Nephron (organoid): ENCODE measurements around the gene STK32B.

Experiments
- H3K27ac Mint-ChIP-seq, 3 experiments: 2 replicates each; pipeline ENCODE4 v1.8.0; 2020; ENCODE audit warnings: mixed read lengths in 3 of 3, mild to moderate bottlenecking in 2 of 3, moderate library complexity in 1 of 3
- H3K27me3 Mint-ChIP-seq: 2 replicates; pipeline ENCODE4 v1.8.0; 2021; ENCODE audit warnings: low read depth, mild to moderate bottlenecking, moderate library complexity, mixed read lengths
- H3K36me3 Mint-ChIP-seq: 2 replicates; pipeline ENCODE4 v1.8.0; 2020; ENCODE audit warnings: low read depth, mixed read lengths
- H3K4me1 Mint-ChIP-seq: 2 replicates; pipeline ENCODE4 v1.8.0; 2020; ENCODE audit warnings: mixed read lengths
- H3K4me3 Mint-ChIP-seq, 3 experiments: 2 replicates each; pipeline ENCODE4 v1.8.0; 2020; ENCODE audit warnings: mild to moderate bottlenecking in 3 of 3, mixed read lengths in 3 of 3, moderate library complexity in 2 of 3
- H3K9me3 Mint-ChIP-seq: 2 replicates; pipeline ENCODE4 v1.8.0; 2020; ENCODE audit warnings: mixed read lengths
- CTCF ChIP-seq, 3 experiments: fragments of 200-600 bp; sonication (generic); IDR thresholded peaks; one replicate each; pipeline ENCODE4 v1.5.0; 2021; ENCODE audit warnings: antibody characterized with exemption in 3 of 3; ENCODE audit not compliant: unreplicated experiment in 3 of 3

STK32B gene

GRCh38 chr4:5188130-5188529 is 136.8 kb downstream of the STK32B start:
- H3K9me3 Mint-ChIP-seq, result no peaks in the 10 kb centered on the region
- no peak overlapping the region for H3K27ac Mint-ChIP-seq
- no peaks in the 10 kb centered on the region for H3K36me3 Mint-ChIP-seq
- H3K4me1 Mint-ChIP-seq, result no peaks in the 10 kb centered on the region
- H3K27me3 Mint-ChIP-seq, result peaks cover 13% of the 10 kb centered on the region
- H3K4me3 Mint-ChIP-seq, result no peak overlapping the region
- TF ChIP-seq CTCF (IDR thresholded peaks at IDR 0.05; ENCODE audit: unreplicated experiment in 3 of 3), result no peak

GRCh38 chr4:5191831-5192230 is 140.6 kb downstream of the STK32B start:
- H3K4me1 Mint-ChIP-seq, result no peaks in the 10 kb centered on the region
- no peak overlapping the region for H3K4me3 Mint-ChIP-seq

GRCh38 chr4:5192271-5192670 is 141.0 kb downstream of the STK32B start:
- no peaks in the 10 kb centered on the region for H3K4me1 Mint-ChIP-seq

More at GRCh38 chr4:5191831-5192230, 140.6 kb downstream of the STK32B start:
- no peaks in the 10 kb centered on the region for H3K9me3 Mint-ChIP-seq
- H3K27ac Mint-ChIP-seq, result no peak overlapping the region
- TF ChIP-seq CTCF (IDR thresholded peaks at IDR 0.05; ENCODE audit: unreplicated experiment in 3 of 3), result no peak
- H3K36me3 Mint-ChIP-seq, result no peaks in the 10 kb centered on the region
- H3K27me3 Mint-ChIP-seq, result peaks cover 3% of the 10 kb centered on the region

GRCh38 chr4:5192678-5193077 is 141.4 kb downstream of the STK32B start:
- Mint-ChIP-seq H3K9me3 (no peaks in the 10 kb centered on the region), H3K4me1 (no peaks in the 10 kb centered on the region), H3K27me3 (peaks cover 3% of the 10 kb centered on the region), H3K4me3 (no peak overlapping the region), H3K36me3 (no peaks in the 10 kb centered on the region), H3K27ac (no peak overlapping the region)
- TF ChIP-seq CTCF (IDR thresholded peaks at IDR 0.05; ENCODE audit: unreplicated experiment in 3 of 3), result no peak

More at GRCh38 chr4:5192271-5192670, 141.0 kb downstream of the STK32B start:
- Mint-ChIP-seq H3K27ac (no peak overlapping the region), H3K36me3 (no peaks in the 10 kb centered on the region), H3K4me3 (no peak overlapping the region), H3K27me3 (peaks cover 3% of the 10 kb centered on the region), H3K9me3 (no peaks in the 10 kb centered on the region)
- TF ChIP-seq CTCF (IDR thresholded peaks at IDR 0.05; ENCODE audit: unreplicated experiment in 3 of 3), result no peak

- Mint-ChIP-seq H3K4me1 (peaks cover 4% of the 10 kb centered on the region), H3K36me3 (no peaks in the 10 kb centered on the region)
- TF ChIP-seq CTCF (IDR thresholded peaks at IDR 0.05; ENCODE audit: unreplicated experiment in 3 of 3), result no peak
Observed at GRCh38 chr4:5198656-5199541, 147.6 kb downstream of the STK32B start.

GRCh38 chr4:5199912-5200311 is 148.6 kb downstream of the STK32B start:
- H3K9me3 Mint-ChIP-seq, result peaks cover 3% of the 10 kb centered on the region
- no peaks in the 10 kb centered on the region for H3K36me3 Mint-ChIP-seq
- H3K4me3 Mint-ChIP-seq, result no peak overlapping the region
- no peak overlapping the region for H3K27ac Mint-ChIP-seq
- TF ChIP-seq CTCF (IDR thresholded peaks at IDR 0.05; ENCODE audit: unreplicated experiment in 3 of 3), result no peak
- H3K27me3 Mint-ChIP-seq, result peaks cover 12% of the 10 kb centered on the region
- H3K4me1 Mint-ChIP-seq, result peaks cover 4% of the 10 kb centered on the region

More at GRCh38 chr4:5198656-5199541, 147.6 kb downstream of the STK32B start:
- Mint-ChIP-seq H3K27ac (no peak overlapping the region), H3K4me3 (no peak overlapping the region), H3K9me3 (peaks cover 3% of the 10 kb centered on the region), H3K27me3 (peaks cover 8% of the 10 kb centered on the region)
